C1 segment of cervical spinal cord (tissue), 14 donors: ENCODE results near the gene KCNJ6.
A peak's percentile ranks its signal among the peaks of the same experiment; 100 is the strongest.
"Not testable (repeated sequence)": the region's sequence is repeated elsewhere in the genome, so short reads cannot be mapped to it uniquely, and the experiment has no call there.

ENCODE experiments used
- DNase-seq, 14 donors: peaks; one replicate each; lab custom pipeline; 2025; lab: John Stamatoyannopoulos, UW

The KCNJ6 gene

GRCh38 chr21:37684115-37684493, 232.2 kb downstream of the KCNJ6 start:
- DNase-seq, result no peak

- no peak for DNase-seq
These were observed 232.7 kb downstream of the KCNJ6 start for GRCh38 chr21:37683396-37684114.

GRCh38 chr21:37682966-37683365, 233.3 kb downstream of the KCNJ6 start:
- no peak for DNase-seq

- DNase-seq, result peak in 1 of 14 donors; percentile 41
These were observed 239.3 kb downstream of the KCNJ6 start for GRCh38 chr21:37677006-37677405.

- DNase-seq, result peak in 6 of 14 donors; percentile 2 to 31 (median 20)
These were observed 241.0 kb downstream of the KCNJ6 start for GRCh38 chr21:37675202-37675801.

- no peak for DNase-seq
These were observed 242.3 kb downstream of the KCNJ6 start for GRCh38 chr21:37673801-37674575.

- no peak for DNase-seq
These were observed 244.9 kb downstream of the KCNJ6 start for GRCh38 chr21:37671381-37671780.

- no peak for DNase-seq
These were observed 245.4 kb downstream of the KCNJ6 start for GRCh38 chr21:37670883-37671282.

GRCh38 chr21:37669249-37669648, 247.0 kb downstream of the KCNJ6 start:
- DNase-seq, result no peak

GRCh38 chr21:37668462-37669239, 247.6 kb downstream of the KCNJ6 start:
- DNase-seq, result no peak

GRCh38 chr21:37667380-37667779, 248.9 kb downstream of the KCNJ6 start:
- DNase-seq, result no peak

GRCh38 chr21:37665230-37666024, 250.8 kb downstream of the KCNJ6 start:
- DNase-seq, result no peak

GRCh38 chr21:37662227-37662626, 254.0 kb downstream of the KCNJ6 start:
- DNase-seq, result not testable (repeated sequence)

- no peak for DNase-seq
These were observed 255.5 kb downstream of the KCNJ6 start for GRCh38 chr21:37660709-37661108.

GRCh38 chr21:37659874-37660273, 256.4 kb downstream of the KCNJ6 start:
- no peak for DNase-seq

- no peak for DNase-seq
These were observed 257.3 kb downstream of the KCNJ6 start for GRCh38 chr21:37658817-37659458.

- no peak for DNase-seq
These were observed 258.0 kb downstream of the KCNJ6 start for GRCh38 chr21:37658121-37658816.

GRCh38 chr21:37656899-37657298, 259.4 kb downstream of the KCNJ6 start:
- DNase-seq, result no peak

- DNase-seq, result no peak
These were observed 260.5 kb downstream of the KCNJ6 start for GRCh38 chr21:37655611-37656300.
